Measurements from ENCODE around the gene GH2.
"Not testable (repeated sequence)": the region's sequence is repeated elsewhere in the genome, so short reads cannot be mapped to it uniquely, and the experiment has no call there.

The GH2 gene

GRCh38 chr17:63911041-63911635, 29.4 kb upstream of the GH2 start, which contains the start of gene CSHL1:
Gene CSHL1, minus strand, starts transcription at chr17:63911258. Its CDS starts 62 bp downstream, at chr17:63911196.
- no peak for DNase-seq (ENCODE audit: low spot score)

GRCh38 chr17:63910096-63910495, 28.4 kb upstream of the GH2 start:
- no peak for DNase-seq (ENCODE audit: low spot score)

DNA sequence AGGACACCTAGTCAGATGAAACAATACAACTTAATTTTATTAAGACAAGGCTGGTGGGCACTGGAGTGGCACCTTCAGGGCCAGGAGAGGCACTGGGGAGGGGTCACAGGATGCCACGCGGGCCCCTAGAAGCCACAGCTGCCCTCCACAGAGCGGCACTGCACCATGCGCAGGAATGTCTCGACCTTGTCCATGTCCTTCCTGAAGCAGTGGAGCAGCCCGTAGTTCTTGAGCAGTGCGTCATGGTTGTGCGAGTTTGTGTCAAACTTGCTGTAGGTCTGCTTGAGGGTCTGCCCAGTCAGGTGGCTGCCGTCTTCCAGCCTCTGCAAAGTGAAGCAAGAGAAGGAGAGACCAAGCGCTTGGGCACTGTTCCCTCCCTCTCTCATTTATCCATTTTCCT, 27.8 kb upstream of the GH2 start:
- DNase-seq (ENCODE audit: low spot score), result not testable (repeated sequence)

DNA sequence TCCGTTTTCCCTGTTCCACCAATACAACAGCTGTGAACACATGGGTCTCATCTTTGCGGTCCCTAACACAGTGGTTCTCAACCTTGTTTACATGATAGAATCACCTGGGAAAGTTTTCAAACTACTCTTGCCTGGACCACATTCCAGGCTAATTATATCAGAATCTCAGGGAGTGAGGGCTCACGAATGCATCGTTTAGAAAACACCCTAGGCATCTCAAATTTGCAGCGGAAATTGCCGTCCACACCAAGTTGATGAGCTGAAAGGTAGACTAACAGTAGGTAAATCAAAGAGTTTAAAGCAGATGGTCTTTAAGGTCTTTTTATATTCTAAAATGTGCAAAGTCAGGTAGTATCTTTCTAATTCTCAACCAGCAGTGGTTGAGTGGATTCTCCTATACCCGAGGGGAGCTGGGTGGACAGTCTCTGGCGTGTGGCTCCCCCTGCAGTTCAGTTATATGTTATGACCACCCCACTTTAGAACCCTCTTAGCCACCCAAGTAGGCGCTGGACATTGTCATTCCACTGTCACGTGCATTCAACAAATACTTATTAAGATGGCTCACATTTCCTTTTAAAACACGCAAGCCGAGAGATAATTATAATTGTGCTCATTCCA, 25.5 kb upstream of the GH2 start:
- not testable (repeated sequence) for DNase-seq (ENCODE audit: low spot score)

DNA sequence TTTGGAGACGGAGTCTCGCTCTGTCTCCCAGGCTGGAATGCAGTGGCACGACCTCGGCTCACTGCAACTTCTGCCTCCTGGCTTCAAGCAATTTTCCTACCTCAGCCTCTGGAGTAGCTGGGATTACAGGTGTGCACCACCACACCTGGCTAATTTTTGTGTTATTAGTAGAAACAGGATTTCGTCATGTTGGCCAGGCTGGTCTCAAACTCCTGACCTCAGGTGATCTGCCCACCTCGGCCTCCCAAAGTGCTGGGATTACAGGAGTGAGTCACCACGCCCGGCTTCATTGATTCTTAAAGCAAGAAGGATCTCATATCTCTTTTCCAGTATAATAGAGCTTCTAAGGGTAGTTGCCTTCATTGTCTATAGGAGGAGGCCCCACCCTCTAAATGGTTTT, 23.1 kb upstream of the GH2 start:
- DNase-seq (ENCODE audit: low spot score), result not testable (repeated sequence)

GRCh38 chr17:63903787-63904201, 22.1 kb upstream of the GH2 start:
- DNase-seq (ENCODE audit: low spot score), result not testable (repeated sequence)

DNA sequence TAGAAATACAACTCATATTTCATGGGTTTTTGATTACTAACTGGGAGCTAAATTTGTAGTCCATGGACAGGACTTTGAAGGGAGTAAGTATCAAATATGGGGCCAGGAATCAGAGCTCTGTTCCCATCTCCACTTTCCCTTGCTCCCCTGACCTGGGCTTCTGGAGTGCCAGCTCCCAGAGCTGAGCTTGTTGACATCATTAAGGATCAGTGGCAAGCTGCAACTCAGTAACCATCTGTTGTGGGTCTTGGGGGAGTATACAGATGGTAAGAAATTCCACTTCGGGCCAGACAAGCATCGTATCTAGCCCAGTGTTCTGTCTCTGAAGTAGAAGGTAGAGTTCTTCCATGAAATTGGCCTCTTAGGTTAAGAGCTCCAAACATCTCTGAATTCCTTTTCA, 20.2 kb upstream of the GH2 start:
- not testable (repeated sequence) for DNase-seq (ENCODE audit: low spot score)

DNA sequence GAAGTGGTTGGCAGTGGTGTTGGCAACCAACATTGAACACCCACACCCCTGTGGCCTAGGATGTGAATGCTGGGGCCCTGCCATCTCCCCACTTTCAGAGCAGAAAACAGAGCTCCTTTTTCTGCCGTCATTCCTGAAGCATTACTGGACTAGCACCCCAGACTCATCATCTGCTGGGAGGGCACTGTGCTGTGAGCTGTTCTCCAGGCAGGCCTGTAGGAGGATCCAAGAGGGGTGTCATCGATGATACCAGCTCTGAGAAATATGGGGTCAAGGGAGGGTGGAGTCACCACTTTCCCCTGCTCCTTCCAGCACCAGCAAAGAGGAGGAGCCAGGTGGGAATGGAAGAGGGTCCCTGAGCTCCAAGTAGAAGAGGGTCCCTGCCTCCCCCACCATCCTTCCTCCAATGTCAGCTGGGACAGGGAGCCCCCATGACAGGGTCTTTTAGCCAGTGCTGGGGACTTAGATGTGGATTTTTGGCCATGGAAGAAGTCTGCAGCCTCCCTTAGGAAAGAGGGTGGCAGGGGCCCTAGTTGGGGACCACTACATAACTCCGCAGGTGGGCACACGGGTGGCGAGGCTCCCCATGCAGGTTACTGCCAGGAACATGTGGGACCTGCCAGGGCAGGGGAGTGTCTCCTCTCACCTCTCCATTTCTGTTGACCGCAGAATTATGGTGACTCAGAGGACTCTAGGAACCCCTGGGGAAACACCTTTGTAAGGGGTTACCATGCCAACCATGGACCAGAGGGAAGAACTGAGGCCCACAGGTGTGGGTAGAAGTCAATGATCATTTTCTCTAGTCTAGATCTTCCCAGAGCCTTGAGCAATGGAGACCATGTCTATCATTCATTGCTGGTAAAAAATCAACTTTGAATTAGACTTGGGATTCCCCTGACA, 17.4 kb upstream of the GH2 start:
- DNase-seq (ENCODE audit: low spot score), result peak; percentile 54

DNA sequence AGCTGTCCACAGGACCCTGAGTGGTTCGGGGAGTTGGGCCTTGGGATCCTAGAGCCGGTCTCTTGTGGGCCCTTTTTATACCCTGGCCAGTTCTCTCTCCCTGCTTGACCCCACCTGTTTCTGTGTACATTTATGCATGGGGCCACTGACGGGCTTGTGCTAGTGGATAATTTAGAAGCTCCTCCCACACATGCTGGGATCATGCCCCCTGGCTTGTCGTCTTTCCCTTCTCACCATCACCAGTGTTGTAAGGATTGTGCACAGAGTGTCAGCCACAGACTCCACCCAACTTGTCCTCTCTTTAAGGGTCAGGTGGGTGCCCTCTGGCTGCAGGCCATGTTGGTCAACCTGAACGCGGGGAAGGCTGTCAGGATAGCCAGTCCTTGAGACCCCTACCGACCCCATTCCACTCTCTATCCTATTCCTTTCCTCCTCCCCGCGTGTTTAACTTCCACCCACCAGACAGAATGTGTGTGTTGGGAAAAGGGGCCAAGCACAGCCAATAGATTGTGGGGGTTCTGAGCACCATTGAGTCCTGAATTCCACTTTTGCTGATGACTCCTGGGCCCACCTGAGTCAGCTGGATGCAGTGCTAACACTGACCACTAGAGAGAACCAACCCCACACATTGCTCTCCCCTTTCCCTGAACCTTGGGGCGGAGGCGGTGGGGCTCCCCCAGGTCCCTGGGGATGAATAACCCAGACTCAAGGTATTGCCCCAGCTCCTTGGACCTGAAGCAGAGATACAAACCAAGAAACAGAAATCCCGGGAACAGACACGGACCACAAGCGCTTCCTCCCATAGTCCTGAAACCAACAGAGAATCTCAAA, 15.0 kb upstream of the GH2 start, which contains the start of gene CSH1:
Gene CSH1, minus strand, starts transcription at position 51 of the 831 bp plus-strand sequence. CDS start 63 bp downstream, outside the sequence.
- DNase-seq (ENCODE audit: low spot score), result not testable (repeated sequence)

DNA sequence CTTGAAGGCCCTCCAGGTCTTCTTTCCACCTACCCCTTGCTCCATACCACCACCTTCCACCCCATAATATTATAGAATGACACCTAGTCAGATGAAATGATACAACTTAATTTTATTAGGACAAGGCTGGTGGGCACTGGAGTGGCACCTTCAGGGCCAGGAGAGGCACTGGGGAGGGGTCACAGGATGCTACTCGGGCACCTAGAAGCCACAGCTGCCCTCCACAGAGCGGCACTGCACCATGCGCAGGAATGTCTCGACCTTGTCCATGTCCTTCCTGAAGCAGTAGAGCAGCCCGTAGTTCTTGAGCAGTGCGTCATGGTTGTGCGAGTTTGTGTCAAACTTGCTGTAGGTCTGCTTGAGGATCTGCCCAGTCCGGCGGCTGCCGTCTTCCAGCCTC, 13.1 kb upstream of the GH2 start:
- not testable (repeated sequence) for DNase-seq (ENCODE audit: low spot score)

GRCh38 chr17:63894021-63894420, 12.3 kb upstream of the GH2 start:
- not testable (repeated sequence) for DNase-seq (ENCODE audit: low spot score)

DNA sequence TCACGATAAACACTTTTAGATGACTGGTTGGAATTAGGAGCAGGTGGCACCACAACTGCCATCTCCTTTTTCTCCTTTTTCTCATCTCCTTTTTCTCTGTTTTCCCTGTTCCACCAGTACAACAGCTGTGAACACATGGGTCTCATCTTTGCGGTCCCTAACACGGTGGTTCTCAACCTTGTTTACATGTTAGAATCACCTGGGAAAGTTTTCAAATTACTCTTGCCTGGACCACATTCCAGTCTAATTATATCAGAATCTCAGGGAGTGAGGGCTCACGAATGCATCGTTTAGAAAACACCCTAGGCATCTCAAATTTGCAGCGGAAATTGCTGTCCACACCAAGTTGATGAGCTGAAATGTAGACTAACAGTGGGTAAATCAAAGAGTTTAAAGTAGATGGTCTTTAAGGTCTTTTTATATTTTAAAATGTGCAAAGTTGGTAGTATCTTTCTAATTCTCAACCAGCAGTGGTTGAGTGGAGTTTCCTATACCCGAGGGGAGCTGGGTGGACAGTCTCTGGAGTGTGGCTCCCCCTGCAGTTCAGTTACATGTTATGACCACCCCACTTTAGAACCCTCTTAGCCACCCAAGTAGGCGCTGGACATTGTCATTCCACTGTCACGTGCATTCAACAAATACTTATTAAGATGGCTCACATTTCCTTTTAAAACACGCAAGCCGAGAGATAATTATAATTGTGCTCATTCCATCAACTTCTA, 10.7 kb upstream of the GH2 start:
- DNase-seq (ENCODE audit: low spot score), result peak; percentile 22

DNA sequence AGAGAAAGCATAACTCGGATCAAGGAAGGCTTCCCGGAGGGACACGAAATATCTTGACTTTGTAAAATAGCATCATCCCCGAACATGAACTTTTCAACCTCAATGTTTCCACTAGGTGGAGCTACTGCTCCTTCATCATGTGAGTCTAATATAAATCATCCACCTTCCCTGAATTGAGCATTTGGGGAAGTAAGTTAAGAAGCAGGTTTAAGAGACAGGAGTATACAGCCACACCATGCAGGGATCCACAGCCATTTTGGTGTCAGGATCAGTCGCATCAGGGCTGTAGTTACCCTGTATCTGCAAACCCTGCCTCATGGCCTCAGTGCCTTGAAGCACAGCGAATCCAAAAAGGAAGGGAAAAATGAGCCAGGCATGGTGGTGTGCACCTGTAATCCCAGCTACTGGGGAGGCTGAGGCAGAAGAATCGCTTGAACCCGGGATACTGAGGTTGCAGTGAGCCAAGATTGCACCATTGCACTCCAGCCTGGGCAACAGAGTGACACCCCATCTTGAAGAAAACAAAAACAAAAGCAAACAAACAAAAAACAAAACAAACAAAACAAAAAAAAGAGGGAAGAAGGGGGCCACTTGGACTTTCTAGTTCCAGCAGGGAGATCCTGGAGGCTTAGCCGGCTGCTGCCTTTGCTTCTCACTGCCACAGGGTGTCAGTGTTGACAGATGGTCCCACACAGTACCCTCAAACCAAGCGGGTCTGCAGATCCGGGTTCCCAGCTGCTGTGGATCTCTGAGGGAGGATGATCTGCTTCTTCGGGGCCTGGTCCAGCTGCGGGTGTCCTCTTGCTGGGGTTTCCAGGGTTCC, 7.5 kb upstream of the GH2 start:
- DNase-seq (ENCODE audit: low spot score), result not testable (repeated sequence)

GRCh38 chr17:63885119-63885518, 3.4 kb upstream of the GH2 start:
- not testable (repeated sequence) for DNase-seq (ENCODE audit: low spot score)

- not testable (repeated sequence) for DNase-seq (ENCODE audit: low spot score)
These were observed 932 bp upstream of the GH2 start for GRCh38 chr17:63882626-63883126.

DNA sequence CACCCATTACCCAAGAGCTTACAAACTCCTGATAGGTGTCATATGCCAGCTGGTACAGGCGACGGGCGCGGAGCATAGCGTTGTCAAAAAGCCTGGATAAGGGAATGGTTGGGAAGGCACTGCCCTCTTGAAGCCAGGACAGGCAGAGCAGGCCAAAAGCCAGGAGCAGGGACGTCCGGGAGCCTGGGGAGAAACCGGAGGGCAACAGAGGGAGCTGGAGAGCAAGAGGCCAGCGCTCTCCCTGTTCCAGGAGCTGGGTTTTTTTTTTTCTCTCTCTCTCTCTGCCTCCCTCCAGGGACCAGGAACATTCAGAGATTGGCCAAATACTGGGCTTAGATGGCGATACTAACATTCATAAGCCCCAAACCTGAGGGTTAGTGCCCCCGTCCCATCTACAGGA, 407 bp downstream of the GH2 start:
- DNase-seq (ENCODE audit: low spot score), result not testable (repeated sequence)

DNA sequence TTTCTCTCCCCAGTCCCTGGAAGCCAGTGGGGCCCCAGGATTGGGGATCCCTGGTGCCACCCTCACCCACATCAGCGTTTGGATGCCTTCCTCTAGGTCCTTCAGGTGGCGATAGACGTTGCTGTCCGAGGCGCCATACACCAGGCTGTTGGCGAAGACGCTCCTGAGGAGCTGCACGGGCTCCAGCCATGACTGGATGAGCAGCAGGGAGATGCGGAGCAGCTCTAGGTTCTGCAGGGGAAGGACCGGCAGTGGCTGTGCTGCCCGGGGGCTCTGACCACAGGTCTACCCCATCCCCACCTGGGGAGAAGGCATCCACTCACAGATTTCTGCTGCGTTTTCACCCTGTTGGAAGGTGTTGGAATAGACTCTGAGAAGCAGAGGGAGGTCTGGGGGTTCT, 1.0 kb downstream of the GH2 start:
- DNase-seq (ENCODE audit: low spot score), result no peak

GRCh38 chr17:63878413-63878812, 3.3 kb downstream of the GH2 start:
- not testable (repeated sequence) for DNase-seq (ENCODE audit: low spot score)

- DNase-seq (ENCODE audit: low spot score), result not testable (repeated sequence)
These were observed 7.1 kb downstream of the GH2 start for GRCh38 chr17:63874693-63875092.

GRCh38 chr17:63874061-63874626, 7.6 kb downstream of the GH2 start:
- DNase-seq (ENCODE audit: low spot score), result not testable (repeated sequence)

All from SW480 (cell line).